Fibroblast of the aortic adventitia (primary cell): ENCODE measurements around the gene ZNF813. TPM values are rescaled to one million over a fixed set of nuclear protein-coding genes. Genes with fewer than 3 reads are reported as not detected.
"Not testable (repeated sequence)": the region's sequence is repeated elsewhere in the genome, so short reads cannot be mapped to it uniquely, and the experiment has no call there.

Source experiments
- DNase-seq: peaks from one replicate; pipeline ENCODE4 v3.0.0-alpha.2; 2010; ENCODE audit warnings: low read depth
- H3K4me3 ChIP-seq: 2 replicates; pipeline ENCODE4 v1.5.1; 2011; ENCODE audit warnings: low read depth, mild to moderate bottlenecking, control low read depth, low read length, moderate library complexity
- total RNA-seq: library from RNA; depleted of rRNA; stranded (reverse); fragments of >200 nt; gene quantifications from 2 replicates; pipeline ENCODE4 v1.2.3, GENCODE V29; 2012; ENCODE audit warnings: low replicate concordance
- TF ChIP-seq, protein P1 (sequence below): IDR thresholded peaks from 2 replicates; pipeline ENCODE4 v1.5.1; 2011; ENCODE audit warnings: mild to moderate bottlenecking, low read length, control low read depth, inconsistent platforms; ENCODE audit not compliant: insufficient read depth

ZNF813 gene
- total RNA-seq, 1 donor = 2.5 TPM

- TF ChIP-seq, protein P1, sequence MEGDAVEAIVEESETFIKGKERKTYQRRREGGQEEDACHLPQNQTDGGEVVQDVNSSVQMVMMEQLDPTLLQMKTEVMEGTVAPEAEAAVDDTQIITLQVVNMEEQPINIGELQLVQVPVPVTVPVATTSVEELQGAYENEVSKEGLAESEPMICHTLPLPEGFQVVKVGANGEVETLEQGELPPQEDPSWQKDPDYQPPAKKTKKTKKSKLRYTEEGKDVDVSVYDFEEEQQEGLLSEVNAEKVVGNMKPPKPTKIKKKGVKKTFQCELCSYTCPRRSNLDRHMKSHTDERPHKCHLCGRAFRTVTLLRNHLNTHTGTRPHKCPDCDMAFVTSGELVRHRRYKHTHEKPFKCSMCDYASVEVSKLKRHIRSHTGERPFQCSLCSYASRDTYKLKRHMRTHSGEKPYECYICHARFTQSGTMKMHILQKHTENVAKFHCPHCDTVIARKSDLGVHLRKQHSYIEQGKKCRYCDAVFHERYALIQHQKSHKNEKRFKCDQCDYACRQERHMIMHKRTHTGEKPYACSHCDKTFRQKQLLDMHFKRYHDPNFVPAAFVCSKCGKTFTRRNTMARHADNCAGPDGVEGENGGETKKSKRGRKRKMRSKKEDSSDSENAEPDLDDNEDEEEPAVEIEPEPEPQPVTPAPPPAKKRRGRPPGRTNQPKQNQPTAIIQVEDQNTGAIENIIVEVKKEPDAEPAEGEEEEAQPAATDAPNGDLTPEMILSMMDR = peak; percentile 61
- peak; percentile 57 for DNase-seq
- H3K4me3 ChIP-seq = no peak overlapping the region
Observed at GRCh38 chr19:53511933-53512374, 44.4 kb downstream of the ZNF813 start.

- not testable (repeated sequence) for DNase-seq, H3K4me3 ChIP-seq
Observed at GRCh38 chr19:53515047-53515446, 47.5 kb downstream of the ZNF813 start.

- TF ChIP-seq, protein P1 = no peak
- no peak overlapping the region for H3K4me3 ChIP-seq
- no peak for DNase-seq
Observed at GRCh38 chr19:53517114-53517741, 49.7 kb downstream of the ZNF813 start.

DNA sequence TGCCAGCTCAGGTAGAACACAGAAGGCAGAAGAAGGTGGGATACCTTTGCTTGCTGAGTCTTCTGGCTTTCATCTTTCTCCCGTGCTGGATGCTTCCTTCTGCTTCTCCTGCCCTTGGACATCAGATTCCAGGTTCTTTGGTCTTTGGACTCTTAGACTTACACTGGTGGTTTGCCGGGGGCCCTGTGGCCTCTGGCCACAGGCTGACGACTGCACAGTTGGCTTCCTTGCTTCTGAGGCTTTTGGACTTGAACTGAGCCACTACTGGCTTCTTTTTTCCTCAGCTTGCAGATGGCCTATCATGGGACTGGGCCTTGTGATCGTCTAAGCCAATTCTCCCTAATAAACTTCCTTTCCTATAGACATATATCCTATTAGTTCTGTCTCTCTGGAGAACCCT lies 50.6 kb downstream of the ZNF813 start:
- H3K4me3 ChIP-seq = no peak overlapping the region
- no peak for DNase-seq
- TF ChIP-seq, protein P1 = no peak

GRCh38 chr19:53518716-53519115 lies 51.2 kb downstream of the ZNF813 start:
- no peak for DNase-seq
- no peak overlapping the region for H3K4me3 ChIP-seq
- TF ChIP-seq, protein P1 = no peak

DNA sequence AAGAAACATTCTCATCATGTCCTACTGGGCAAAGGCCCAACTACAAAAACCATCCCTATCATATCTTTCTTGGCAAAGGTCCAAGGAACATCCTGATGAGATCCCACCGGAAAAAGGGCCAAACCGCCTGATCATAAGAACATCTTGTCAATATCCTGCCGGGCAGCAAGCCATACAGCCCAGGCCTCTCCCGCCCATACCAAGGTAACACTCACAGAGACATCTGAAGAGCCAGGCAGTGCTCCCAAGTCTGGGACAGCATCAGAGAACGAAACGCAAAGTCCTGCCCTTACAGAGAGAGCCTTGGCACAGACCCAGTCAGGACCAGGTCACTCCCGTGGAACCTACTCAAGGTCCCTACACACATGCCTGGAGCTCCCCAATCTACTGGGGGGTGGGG lies 51.9 kb downstream of the ZNF813 start:
- TF ChIP-seq, protein P1 = no peak
- no peak for DNase-seq
- no peak overlapping the region for H3K4me3 ChIP-seq

DNA sequence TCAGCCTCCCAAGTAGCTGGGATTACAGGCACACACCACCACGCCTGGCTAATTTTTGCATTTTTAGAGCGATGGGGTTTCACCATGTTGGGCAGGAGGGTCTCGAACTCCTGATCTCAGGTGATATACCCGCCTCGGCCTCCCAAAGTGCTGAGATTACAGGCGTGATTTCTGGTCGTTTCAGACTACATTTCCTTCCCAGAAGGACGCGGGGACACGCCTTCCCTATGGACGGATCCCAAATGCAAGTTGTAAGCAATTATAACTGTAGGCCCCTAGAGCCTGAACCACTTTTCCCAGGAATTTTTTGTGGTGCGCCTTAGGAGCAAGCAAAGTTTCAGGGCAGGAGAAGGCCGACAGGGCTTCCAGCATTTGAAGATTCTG lies 52.6 kb downstream of the ZNF813 start:
- peak overlapping the region; percentile 60 for H3K4me3 ChIP-seq
- TF ChIP-seq, protein P1 = no peak
- DNase-seq = no peak
